ENCODE data around the gene CCSER1.

DNA sequence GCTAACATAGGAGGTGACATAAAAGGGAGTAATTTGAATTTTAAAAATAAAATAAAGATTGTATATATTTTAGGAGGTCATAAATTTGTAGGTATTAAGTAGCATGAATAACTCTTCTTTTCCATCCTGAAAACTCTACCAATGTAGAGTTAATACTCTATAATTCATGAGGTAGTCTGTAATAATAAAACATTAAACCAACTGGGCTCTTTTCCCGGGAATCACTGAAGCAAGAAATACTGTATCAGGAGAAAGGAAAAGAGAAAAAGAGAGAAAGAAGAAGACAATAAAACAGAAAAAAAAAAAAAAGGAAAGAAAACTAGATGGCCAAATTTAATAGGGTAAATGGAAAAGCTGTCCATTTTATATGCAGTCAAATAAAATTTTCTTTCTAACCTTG, 984.4 kb downstream of the CCSER1 start:
- no peak for TF ChIP-seq EZH2 (IDR thresholded peaks at IDR 0.05; ENCODE audit: borderline replicate concordance, insufficient read depth, low read depth, low read length, poor library complexity, severe bottlenecking)
- TF ChIP-seq, protein P1, sequence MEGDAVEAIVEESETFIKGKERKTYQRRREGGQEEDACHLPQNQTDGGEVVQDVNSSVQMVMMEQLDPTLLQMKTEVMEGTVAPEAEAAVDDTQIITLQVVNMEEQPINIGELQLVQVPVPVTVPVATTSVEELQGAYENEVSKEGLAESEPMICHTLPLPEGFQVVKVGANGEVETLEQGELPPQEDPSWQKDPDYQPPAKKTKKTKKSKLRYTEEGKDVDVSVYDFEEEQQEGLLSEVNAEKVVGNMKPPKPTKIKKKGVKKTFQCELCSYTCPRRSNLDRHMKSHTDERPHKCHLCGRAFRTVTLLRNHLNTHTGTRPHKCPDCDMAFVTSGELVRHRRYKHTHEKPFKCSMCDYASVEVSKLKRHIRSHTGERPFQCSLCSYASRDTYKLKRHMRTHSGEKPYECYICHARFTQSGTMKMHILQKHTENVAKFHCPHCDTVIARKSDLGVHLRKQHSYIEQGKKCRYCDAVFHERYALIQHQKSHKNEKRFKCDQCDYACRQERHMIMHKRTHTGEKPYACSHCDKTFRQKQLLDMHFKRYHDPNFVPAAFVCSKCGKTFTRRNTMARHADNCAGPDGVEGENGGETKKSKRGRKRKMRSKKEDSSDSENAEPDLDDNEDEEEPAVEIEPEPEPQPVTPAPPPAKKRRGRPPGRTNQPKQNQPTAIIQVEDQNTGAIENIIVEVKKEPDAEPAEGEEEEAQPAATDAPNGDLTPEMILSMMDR (IDR thresholded peaks at IDR 0.05): no peak

Measured in B cell (primary cell).